Glomerular endothelial cell (primary cell): ENCODE measurements around the gene PHLDB1. TPM values are rescaled to one million over a fixed set of nuclear protein-coding genes. Genes with fewer than 3 reads are reported as not detected.
"Not testable (repeated sequence)": the region's sequence is repeated elsewhere in the genome, so short reads cannot be mapped to it uniquely, and the experiment has no call there.

Experiments used
- DNase-seq: peaks from one replicate; pipeline ENCODE4 v3.0.0-alpha.2; 2011; ENCODE audit warnings: low read depth, low spot score; ENCODE audit errors: extremely low read depth
- total RNA-seq: library from RNA; depleted of rRNA; stranded (reverse); fragments of >200 nt; gene quantifications from 2 replicates; pipeline ENCODE4 v1.2.3, GENCODE V29; 2015

The PHLDB1 gene
- total RNA-seq, 1 donor from 2014 or later, result 156 TPM

GRCh38 chr11:118657709-118658428, 50.5 kb downstream of the PHLDB1 start:
- no peak for DNase-seq

GRCh38 chr11:118658429-118659313, 51.3 kb downstream of the PHLDB1 start:
- no peak for DNase-seq

- DNase-seq, result peak; percentile 29
Measured at GRCh38 chr11:118659314-118659952, 52.0 kb downstream of the PHLDB1 start.

GRCh38 chr11:118659953-118660680, 52.7 kb downstream of the PHLDB1 start:
- DNase-seq, result no peak

GRCh38 chr11:118660681-118661424, 53.4 kb downstream of the PHLDB1 start:
- DNase-seq, result no peak

GRCh38 chr11:118661425-118662301, 54.2 kb downstream of the PHLDB1 start:
- DNase-seq, result no peak

- no peak for DNase-seq
Measured at GRCh38 chr11:118662401-118663271, 55.2 kb downstream of the PHLDB1 start.

- DNase-seq, result no peak
Measured at GRCh38 chr11:118663381-118663780, 56.0 kb downstream of the PHLDB1 start.

- no peak for DNase-seq
Measured at GRCh38 chr11:118663902-118664301, 56.5 kb downstream of the PHLDB1 start.

GRCh38 chr11:118666371-118666770, 59.0 kb downstream of the PHLDB1 start:
- no peak for DNase-seq

GRCh38 chr11:118670063-118670462, 62.6 kb downstream of the PHLDB1 start:
- no peak for DNase-seq

- no peak for DNase-seq
Measured at GRCh38 chr11:118671254-118671653, 63.8 kb downstream of the PHLDB1 start.

GRCh38 chr11:118672846-118673245, 65.4 kb downstream of the PHLDB1 start:
- DNase-seq, result no peak

GRCh38 chr11:118673361-118674081, 66.1 kb downstream of the PHLDB1 start:
- DNase-seq, result no peak

GRCh38 chr11:118674082-118674435, 66.6 kb downstream of the PHLDB1 start:
- no peak for DNase-seq

GRCh38 chr11:118677977-118678376, 70.6 kb downstream of the PHLDB1 start:
- DNase-seq, result no peak

- DNase-seq, result not testable (repeated sequence)
Measured at GRCh38 chr11:118678908-118679307, 71.5 kb downstream of the PHLDB1 start.

GRCh38 chr11:118679483-118679882, 72.1 kb downstream of the PHLDB1 start, which contains the start of gene TREH:
TREH (minus strand) TSS chr11:118679650; CDS start chr11:118679627, 23 bp downstream.
- no peak for DNase-seq
